K562 (cell line): ENCODE data around the gene SCN8A. TPM values are rescaled to one million over a fixed set of nuclear protein-coding genes. Genes with fewer than 3 reads are reported as not detected.

Source experiments
- ATAC-seq: fragments of 200-7000 bp; cut with Tn5 transposase; 3 replicates; pipeline ENCODE4 v1.9.1; 2020; ENCODE audit warnings: moderate library complexity
- BruUV-seq: library from RNA; stranded (reverse); fragments of 400-500 nt; replicated peaks from 2 replicates; lab custom pipeline; 2021; lab: Mats Ljungman, UMichigan
- CTCF ChIA-PET: fragments of 300-600 bp; formaldehyde crosslinking; extraction: SDS; loops from one replicate; lab custom pipeline; 2021; ENCODE audit warnings: low intra/inter-chr PET ratio; lab: Yijun Ruan, JAX
- POLR2A ChIA-PET: fragments of 300-600, 350-650 bp; sonication (Branson Sonifier 250); formaldehyde crosslinking; extraction: SDS; loops from one replicate; lab custom pipeline; 2021; ENCODE audit warnings: antibody characterized with exemption, inconsistent platforms; lab: Yijun Ruan, JAX
- DNase-seq, 4 experiments: peaks; one replicate each; pipeline versions ENCODE4 v3.0.0 to v3.0.0-alpha.2; 2011 to 2018; ENCODE audit warnings: low spot score in 3 of 4, mixed read lengths in 3 of 4; ENCODE audit errors: extremely low read depth in 1 of 4
- FAIRE-seq: peaks from 2 replicates; lab custom pipeline; 2011; peaks lifted over from hg19 to GRCh38; lab: Jason Lieb, UNC
- H2AFZ ChIP-seq: 2 replicates; pipeline ENCODE4 v1.6.0; 2011; ENCODE audit warnings: low read depth, low read length, control low read depth, inconsistent platforms
- H3K27ac ChIP-seq: fragments of 200-600 bp; 3 replicates; pipeline ENCODE4 v1.8.0; 2011; ENCODE audit warnings: low read depth, mild to moderate bottlenecking, control low read depth, inconsistent platforms, low read length, moderate library complexity, mixed read lengths; ENCODE audit errors: extremely low read depth
- H3K27me3 ChIP-seq, 2 experiments: fragments of 300-600 bp in 1 of 2; 2 replicates in 1 of 2; 3 replicates in 1 of 2; pipeline versions ENCODE4 v1.6.0 to v1.8.0; 2011; ENCODE audit warnings: inconsistent platforms in 2 of 2, low read length in 2 of 2, mild to moderate bottlenecking in 1 of 2, mixed read lengths in 1 of 2, moderate library complexity in 1 of 2; ENCODE audit not compliant: control insufficient read depth in 2 of 2, insufficient read depth in 2 of 2
- H3K36me3 ChIP-seq: fragments of 300-600 bp; 3 replicates; pipeline ENCODE4 v1.8.0; 2011; ENCODE audit warnings: mild to moderate bottlenecking, low read length, inconsistent platforms; ENCODE audit not compliant: control insufficient read depth, insufficient read depth
- H3K4me1 ChIP-seq, 2 experiments: fragments of 200-600 bp in 1 of 2; replicated peaks in 1 of 2; 2 replicates in 1 of 2; 3 replicates in 1 of 2; pipeline versions ENCODE4 v1.5.1 to v1.8.0; 2011; ENCODE audit warnings: inconsistent platforms in 2 of 2, low read length in 2 of 2, mild to moderate bottlenecking in 1 of 2, mixed read lengths in 1 of 2, moderate library complexity in 1 of 2; ENCODE audit not compliant: control insufficient read depth in 2 of 2, insufficient read depth in 2 of 2
- H3K4me2 ChIP-seq: 2 replicates; pipeline ENCODE4 v1.6.1; 2011; ENCODE audit warnings: low read length, control low read depth, inconsistent platforms, mixed read lengths; ENCODE audit not compliant: insufficient read depth
- H3K4me3 ChIP-seq: fragments of 200-600 bp; sonication (generic), shearing (Covaris generic); 2 replicates; pipeline ENCODE4 v1.5.1; 2016; ENCODE audit warnings: control low read depth, inconsistent platforms
- H3K79me2 ChIP-seq: fragments of 200-600 bp; 3 replicates; pipeline ENCODE4 v1.8.0; 2011; ENCODE audit warnings: low read length, inconsistent platforms; ENCODE audit not compliant: control insufficient read depth, insufficient read depth
- H3K9ac ChIP-seq, 2 experiments: 2 replicates each; pipeline versions ENCODE4 v1.6.0 to v1.6.1; 2011; ENCODE audit warnings: low read depth in 2 of 2, low read length in 2 of 2, control low read depth in 1 of 2, inconsistent platforms in 1 of 2, mild to moderate bottlenecking in 1 of 2, mixed read lengths in 1 of 2; ENCODE audit not compliant: insufficient read depth in 1 of 2
- H3K9me1 ChIP-seq: one replicate; pipeline ENCODE4 v1.6.0; 2011; ENCODE audit warnings: inconsistent platforms, mild to moderate bottlenecking, low read length, moderate library complexity; ENCODE audit not compliant: control insufficient read depth, insufficient read depth
- H3K9me3 ChIP-seq: replicated peaks from 2 replicates; pipeline ENCODE4 v1.5.1; 2011; ENCODE audit warnings: low read depth, low read length, inconsistent platforms; ENCODE audit not compliant: control insufficient read depth, insufficient read depth
- H4K20me1 ChIP-seq: replicated peaks from 2 replicates; pipeline ENCODE4 v1.6.1; 2011; ENCODE audit warnings: low read length, inconsistent platforms, mixed read lengths; ENCODE audit not compliant: control insufficient read depth, insufficient read depth
- BACH1 ChIP-seq: fragments of 200-800 bp; sonication (Bioruptor generic); IDR thresholded peaks from 2 replicates; pipeline ENCODE4 v1.6.1; 2016; ENCODE audit warnings: missing genetic modification characterization, missing compliant biosample characterization
- BDP1 ChIP-seq: IDR thresholded peaks from 3 replicates; pipeline ENCODE4 v1.6.1; 2011; ENCODE audit not compliant: insufficient read length, insufficient read depth
- FOXK1 ChIP-seq: sonication (generic); formaldehyde crosslinking; IDR thresholded peaks from 2 replicates; pipeline ENCODE4 v1.8.0; 2022; ENCODE audit warnings: missing genetic modification reagents, mild to moderate bottlenecking, borderline replicate concordance
- HLTF ChIP-seq: fragments of 450-650 bp; IDR thresholded peaks from 2 replicates; pipeline ENCODE4 v1.6.1; 2016
- MAFF ChIP-seq: IDR thresholded peaks from 2 replicates; pipeline ENCODE4 v1.6.1; 2012; ENCODE audit warnings: low read length, improper control_type of control experiment
- MXI1 ChIP-seq: IDR thresholded peaks from 2 replicates; pipeline ENCODE4 v1.6.1; 2011; ENCODE audit warnings: low read depth, mild to moderate bottlenecking, improper control_type of control experiment, low read length
- POLR3A ChIP-seq: IDR thresholded peaks from 2 replicates; pipeline ENCODE4 v1.6.1; 2011; ENCODE audit warnings: borderline replicate concordance, mild to moderate bottlenecking, moderate library complexity; ENCODE audit not compliant: insufficient read length, insufficient read depth; ENCODE audit errors: extremely low read depth
- PRDM10 ChIP-seq: fragments of 450-650 bp; IDR thresholded peaks from 2 replicates; pipeline ENCODE4 v1.6.1; 2018; ENCODE audit not compliant: partially characterized antibody
- RBM15 ChIP-seq: fragments of 200-400 bp; formaldehyde crosslinking; IDR thresholded peaks from 2 replicates; pipeline ENCODE4 v1.6.1; 2018; ENCODE audit warnings: mild to moderate bottlenecking, low read length, moderate library complexity; ENCODE audit not compliant: insufficient read depth
- SPI1 ChIP-seq: IDR thresholded peaks from 2 replicates; pipeline ENCODE4 v1.6.1; 2011; ENCODE audit warnings: low read depth, low read length, control low read depth, borderline replicate concordance
- TAF7 ChIP-seq: fragments of 450-650 bp; IDR thresholded peaks from 2 replicates; pipeline ENCODE4 v1.6.1; 2016; ENCODE audit warnings: missing genetic modification characterization, missing compliant biosample characterization
- TAL1 ChIP-seq: fragments of 450-650 bp; IDR thresholded peaks from 2 replicates; pipeline ENCODE4 v1.6.1; 2016; ENCODE audit warnings: mild to moderate bottlenecking
- ZBTB33 ChIP-seq: sonication (generic); formaldehyde crosslinking; IDR thresholded peaks from 2 replicates; pipeline ENCODE4 v1.8.1; 2023; ENCODE audit warnings: mild to moderate bottlenecking, missing genetic modification reagents
- ZNF586 ChIP-seq: fragments of 450-650 bp; formaldehyde crosslinking; conservative IDR thresholded peaks from 2 replicates; pipeline ENCODE4 v1.4.0; 2020; ENCODE audit warnings: mild to moderate bottlenecking, moderate library complexity
- ZNF695 ChIP-seq: fragments of 450-650 bp; formaldehyde crosslinking; IDR thresholded peaks from 2 replicates; pipeline ENCODE4 v1.4.0; 2020; ENCODE audit warnings: mild to moderate bottlenecking, moderate library complexity
- ZNF740 ChIP-seq, 3 experiments: fragments of 200-800 bp in 1 of 3; sonication (Bioruptor generic) in 1 of 3; sonication (generic) in 1 of 3; formaldehyde crosslinking in 1 of 3; IDR thresholded peaks; 2 replicates each; pipeline versions ENCODE4 v1.6.1 to v1.8.0; 2016 to 2022; ENCODE audit warnings: mild to moderate bottlenecking in 2 of 3, missing compliant biosample characterization in 2 of 3, missing genetic modification characterization in 2 of 3, missing genetic modification reagents in 1 of 3
- WGBS: fragments of 100-300 bp; shearing (Covaris generic); methylation state at CpG from one replicate; pipeline ENCODE4 v1.1.6; 2016; ENCODE audit warnings: low coverage, mixed read lengths; ENCODE audit not compliant: insufficient coverage; ENCODE audit errors: missing lambda C conversion rate; 5-methylcytosine and 5-hydroxymethylcytosine counted together
- in situ Hi-C: fragments of 300-500 bp; cut with MboI; formaldehyde crosslinking; loops from 4 replicates; pipeline ENCODE4 v1.15.0; 2018; ENCODE audit warnings: inconsistent platforms, mixed read lengths
- intact Hi-C: fragments of 100-400 bp; cut with micrococcal nuclease; formaldehyde crosslinking; loops from 2 replicates; pipeline ENCODE4 v1.14.2; 2022
- polyA plus RNA-seq, 8 experiments: library from polyadenylated mRNA; depleted of rRNA in 4 of 8; stranded (reverse) in 5 of 8; unstranded in 3 of 8; fragments of >200 nt; fragmentation: Nextera tagmentation in 2 of 8; fragmentation: Illumina TruSeq in 1 of 8; extraction: Ambion mirVana in 2 of 8; extraction: Trizol in 1 of 8; gene quantifications; 2 replicates each; pipeline versions ENCODE4 v1.2.1 to v1.2.3, GENCODE V29; 2011 to 2014; ENCODE audit warnings: inconsistent platforms in 1 of 8, missing spikeins in 1 of 8
- total RNA-seq, 7 experiments: library from RNA; depleted of rRNA in 6 of 7; stranded (reverse); fragments of >200 nt in 6 of 7; fragmentation: Illumina TruSeq in 2 of 7; extraction: Trizol in 2 of 7; gene quantifications; 2 replicates each; pipeline versions ENCODE4 v1.2.1 to v1.2.3, GENCODE V29; 2011 to 2021; ENCODE audit warnings: low replicate concordance in 1 of 7

SCN8A gene
- total and polyA plus RNA-seq, 9 of the 15 experiments (the other 6 are each of a cell fraction or from before 2014, with no cell fraction given) = 0.03 to 0.29 (median 0.15) TPM; not detected in 1

GRCh38 chr12:51714666-51715065 lies 123.6 kb downstream of the SCN8A start:
- POLR2A ChIA-PET = interaction anchor here (0.7 kb wide), 1 partner anchor 114 kb away, joined by 3 read pairs; no protein-coding TSS in a partner anchor
- H3K4me1 ChIP-seq = no peaks in the 10 kb centered on the region
- WGBS = 0% methylated on average over 2 of the region's 2 CpGs
- no peak for TF ChIP-seq TAL1
- TF ChIP-seq BDP1 = no peak
- TF ChIP-seq HLTF = no peak
- TF ChIP-seq ZNF740 (CRISPR knock-in tag; IDR thresholded peaks at IDR 0.05) = no peak
- TF ChIP-seq ZNF740 (tag; IDR thresholded peaks at IDR 0.05) = no peak
- no peak for TF ChIP-seq PRDM10
- no peak for TF ChIP-seq TAF7 (tag)
- no peak for TF ChIP-seq BACH1 (tag)
- no peak for TF ChIP-seq MAFF
- TF ChIP-seq FOXK1 (CRISPR knock-in tag) = no peak
- TF ChIP-seq MXI1 = no peak
- TF ChIP-seq ZBTB33 (CRISPR knock-in tag) = no peak
- TF ChIP-seq ZNF695 = no peak
- no peak for TF ChIP-seq SPI1
- no peak for TF ChIP-seq RBM15
- TF ChIP-seq POLR3A = no peak
- no peak for TF ChIP-seq ZNF586 (CRISPR knock-in tag)

More at GRCh38 chr12:51714666-51715065, 123.6 kb downstream of the SCN8A start:
- intact Hi-C loops = no loop called here
- BruUV-seq = no TSS peak
- no peak for ATAC-seq
- no peaks in the 10 kb centered on the region for H3K79me2 ChIP-seq
- H3K36me3 ChIP-seq = no peaks in the 10 kb centered on the region
- CTCF ChIA-PET = no interaction called here
- FAIRE-seq = no peak
- H3K9me1 ChIP-seq = no peaks in the 10 kb centered on the region
- no peak overlapping the region for H2AFZ ChIP-seq
- peaks cover 0 to 5% of the 10 kb centered on the region in 2 experiments; a peak in 2 of 5 replicates for H3K27me3 ChIP-seq
- no peak overlapping the region for H3K9ac ChIP-seq
- H3K27ac ChIP-seq = no peak overlapping the region
- no peaks in the 10 kb centered on the region for H3K9me3 ChIP-seq
- no peaks in the 10 kb centered on the region for H4K20me1 ChIP-seq
- in situ Hi-C loops = no loop called here
- H3K4me2 ChIP-seq = no peak overlapping the region
- DNase-seq = no peak
- no peak overlapping the region for H3K4me3 ChIP-seq
